GM13976 (cell line): Measurements from ENCODE around the gene ALB.
"Not testable (repeated sequence)": the region's sequence is repeated elsewhere in the genome, so short reads cannot be mapped to it uniquely, and the experiment has no call there.

Experiments
- DNase-seq: peaks from one replicate; pipeline ENCODE4 v3.0.0; 2012; ENCODE audit warnings: low spot score
- CTCF ChIP-seq: IDR thresholded peaks from 2 replicates; pipeline ENCODE4 v1.5.1; 2012; ENCODE audit warnings: borderline replicate concordance, mild to moderate bottlenecking; ENCODE audit not compliant: insufficient read depth; ENCODE audit errors: extremely low read depth, missing control alignments, control extremely low read depth
- in situ Hi-C: fragments of 300-500 bp; cut with MboI; formaldehyde crosslinking; loops from one replicate; pipeline ENCODE4 v1.12.0; 2022; ENCODE audit warnings: low sequenced_read_pairs, mixed read lengths, inconsistent platforms; ENCODE audit not compliant: unreplicated experiment

ALB gene

GRCh38 chr4:73404042-73404441 is at the start of gene ALB:
TSS of gene ALB (plus strand) at chr4:73404287. CDS start at chr4:73404328, 41 bp downstream.
- no peak for DNase-seq
- in situ Hi-C loops = no loop called here

GRCh38 chr4:73357174-73357573 is 46.9 kb upstream of the ALB start:
- DNase-seq, in situ Hi-C loops: not testable (repeated sequence)

More at GRCh38 chr4:73404042-73404441, at the start of gene ALB:
- no peak for TF ChIP-seq CTCF

DNA sequence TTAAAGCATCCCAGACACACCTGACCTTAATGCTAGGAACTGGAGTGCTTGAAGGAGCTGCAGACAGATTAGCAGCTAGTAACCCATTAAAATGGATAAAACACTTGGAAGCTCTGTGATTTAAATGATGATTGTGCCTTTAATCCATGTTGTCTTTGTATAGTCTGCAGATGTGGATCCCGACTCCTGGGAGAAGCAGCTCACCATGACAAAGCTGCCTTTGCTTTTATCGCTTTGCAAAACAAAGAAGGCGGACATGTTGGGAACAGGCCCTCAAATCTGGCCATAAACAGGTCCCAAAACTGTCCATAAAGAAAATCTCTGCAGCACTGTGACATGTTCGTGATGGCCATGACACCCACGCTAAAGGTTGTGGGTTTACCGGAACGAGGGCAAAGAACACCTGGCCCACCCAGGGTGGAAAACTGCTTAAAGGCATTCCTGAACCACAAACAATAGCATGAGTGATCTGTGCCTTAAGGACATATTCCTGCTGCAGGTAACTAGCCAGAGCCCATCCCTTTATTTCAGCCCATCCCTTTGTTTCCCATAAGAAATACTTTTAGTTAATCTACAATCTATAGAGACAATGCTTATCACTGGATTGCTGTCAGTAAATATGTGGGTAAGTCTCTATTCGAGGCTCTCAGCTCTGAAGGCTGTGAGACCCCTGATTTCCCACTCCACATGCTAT is 34.4 kb upstream of the ALB start:
- DNase-seq, in situ Hi-C loops: not testable (repeated sequence)

DNA sequence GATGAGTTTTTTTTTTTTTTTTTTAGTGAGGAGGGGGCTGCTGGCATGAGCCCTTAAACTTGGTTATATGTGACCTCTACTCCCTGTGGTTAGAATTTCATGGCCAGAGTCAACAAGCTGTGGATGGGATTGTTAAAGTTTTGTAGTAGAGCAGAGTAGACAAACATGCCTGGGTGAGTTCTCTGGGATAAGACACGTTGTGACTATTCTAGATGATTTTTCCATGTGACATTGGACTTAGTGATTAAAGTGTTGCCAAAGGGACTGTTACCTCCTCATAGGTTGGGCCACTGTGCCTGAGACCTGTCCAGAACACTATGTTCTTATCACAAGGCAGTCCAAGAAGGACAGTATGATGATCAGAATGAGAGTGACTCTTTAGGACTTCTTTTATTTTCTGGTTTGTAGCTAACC is 28.8 kb upstream of the ALB start:
- TF ChIP-seq CTCF = no peak
- in situ Hi-C loops = no loop called here
- no peak for DNase-seq

DNA sequence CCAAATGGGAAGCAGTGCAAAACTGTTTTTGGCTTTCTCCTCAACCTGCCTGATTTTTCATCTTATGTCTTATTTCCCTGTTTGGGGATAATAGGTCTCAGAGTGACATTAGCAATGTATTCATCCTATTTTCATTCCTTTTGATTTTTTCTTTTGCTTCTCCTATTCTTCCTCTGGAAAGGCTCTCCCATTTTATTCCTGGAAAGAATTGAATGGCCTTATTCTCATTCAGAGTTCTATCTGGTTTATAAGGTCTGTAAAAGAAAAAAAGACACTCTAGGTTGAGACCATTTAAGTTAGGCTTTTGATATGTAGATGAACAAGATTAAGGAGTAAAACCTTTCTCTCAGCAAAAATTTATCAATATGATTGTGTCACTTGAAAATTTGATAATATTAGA is 27.8 kb upstream of the ALB start:
- TF ChIP-seq CTCF = no peak
- DNase-seq = no peak
- in situ Hi-C loops = no loop called here

GRCh38 chr4:73376976-73377375 is 27.1 kb upstream of the ALB start:
- in situ Hi-C loops = no loop called here
- no peak for DNase-seq
- TF ChIP-seq CTCF = no peak

DNA sequence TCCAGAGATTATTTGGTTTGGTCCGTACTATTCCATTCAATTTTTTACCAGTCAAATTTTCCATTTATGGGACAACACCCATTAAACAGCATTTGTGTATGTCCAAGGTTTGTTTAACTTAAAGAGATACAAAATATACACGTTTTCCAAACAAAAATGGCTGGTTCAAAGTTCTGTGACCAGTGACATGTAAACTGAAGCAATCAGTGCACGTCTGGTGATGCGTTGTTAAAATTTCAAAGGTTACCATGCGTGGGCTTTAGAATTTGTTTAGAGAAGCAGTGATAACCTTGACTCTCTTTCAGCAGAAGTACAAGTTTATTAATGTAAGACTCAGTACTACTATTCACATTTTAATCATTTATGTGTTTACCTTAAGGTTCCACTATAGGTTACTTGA is 25.2 kb upstream of the ALB start:
- in situ Hi-C loops = no loop called here
- TF ChIP-seq CTCF = no peak
- no peak for DNase-seq

GRCh38 chr4:73379946-73380345 is 24.1 kb upstream of the ALB start:
- no peak for DNase-seq
- in situ Hi-C loops = no loop called here
- TF ChIP-seq CTCF = no peak
